ENCODE results near the gene PLOD3.

Gene PLOD3

GRCh38 chr7:101180130-101180755 lies 37.1 kb downstream of the PLOD3 start, which contains the start of gene NAT16:
Gene NAT16 (minus strand): TSS chr7:101180293. CDS start chr7:101174807, 5,486 bp downstream.
- DNase-seq = peak in 1 of 3 donors; percentile 36
- Histone ChIP-seq H3K27me3 (replicated peaks in 2 of 5; ENCODE audit: control insufficient read depth in 4 of 5, insufficient read depth in 5 of 5, low read length in 4 of 5) (peaks cover 22 to 82% (median 35%) of the 10 kb centered on the region in 5 experiments), H3K36me3 (ENCODE audit: control insufficient read depth in 4 of 4, insufficient read depth in 4 of 4, low read length in 3 of 4) (no peaks in the 10 kb centered on the region), H3K4me3 (ENCODE audit: control insufficient read depth in 1 of 7, extremely low read depth in 1 of 7, insufficient read depth in 4 of 7, low read depth in 2 of 7, low read length in 6 of 7) (peak within 1 kb of the TSS in 1 of 7 experiments; percentile 36), H3K9me3 (ENCODE audit: control extremely low read depth in 1 of 5, control insufficient read depth in 4 of 5, insufficient read depth in 2 of 5, low read depth in 1 of 5, low read length in 4 of 5) (no peaks in the 10 kb centered on the region), H3K27ac (ENCODE audit: insufficient read depth in 1 of 2, low read depth in 1 of 2, low read length in 2 of 2, poor library complexity in 1 of 2, severe bottlenecking in 2 of 2) (no peak within 1 kb of the TSS), H3K4me1 (ENCODE audit: control extremely low read depth in 1 of 4, control insufficient read depth in 4 of 4, insufficient read depth in 4 of 4, low read length in 3 of 4) (peaks cover 0 to 13% (median 4%) of the 10 kb centered on the region in 4 experiments)
- 3% methylated on average over 40 of the region's 56 CpGs for WGBS (ENCODE audit: insufficient coverage)
- ChIA-PET CTCF (interaction anchor here (2.1 kb wide), 1 partner anchor 12 kb away, joined by 7 read pairs; no protein-coding TSS in a partner anchor), POLR2A (no interaction called here)

GRCh38 chr7:101179713-101180112 lies 37.7 kb downstream of the PLOD3 start:
- no peaks in the 10 kb centered on the region for H3K36me3 ChIP-seq (ENCODE audit: control insufficient read depth in 4 of 4, insufficient read depth in 4 of 4, low read length in 3 of 4)
- DNase-seq = no peak
- peaks cover 21 to 85% (median 40%) of the 10 kb centered on the region in 5 experiments for H3K27me3 ChIP-seq (replicated peaks in 2 of 5; ENCODE audit: control insufficient read depth in 4 of 5, insufficient read depth in 5 of 5, low read length in 4 of 5)
- H3K4me3 ChIP-seq (ENCODE audit: control insufficient read depth in 1 of 7, extremely low read depth in 1 of 7, insufficient read depth in 4 of 7, low read depth in 2 of 7, low read length in 6 of 7) = peak overlapping the region in 1 of 7 experiments; percentile 36
- ChIA-PET POLR2A (no interaction called here), CTCF (interaction anchor here (2.1 kb wide), 1 partner anchor 13 kb away, joined by 7 read pairs; no protein-coding TSS in a partner anchor)
- 3% methylated on average over 25 of the region's 27 CpGs for WGBS (ENCODE audit: insufficient coverage)
- H3K9me3 ChIP-seq (ENCODE audit: control extremely low read depth in 1 of 5, control insufficient read depth in 4 of 5, insufficient read depth in 2 of 5, low read depth in 1 of 5, low read length in 4 of 5) = no peaks in the 10 kb centered on the region
- peaks cover 0 to 13% (median 4%) of the 10 kb centered on the region in 4 experiments for H3K4me1 ChIP-seq (ENCODE audit: control extremely low read depth in 1 of 4, control insufficient read depth in 4 of 4, insufficient read depth in 4 of 4, low read length in 3 of 4)
- H3K27ac ChIP-seq (ENCODE audit: insufficient read depth in 1 of 2, low read depth in 1 of 2, low read length in 2 of 2, poor library complexity in 1 of 2, severe bottlenecking in 2 of 2) = no peak overlapping the region

GRCh38 chr7:101179117-101179516 lies 38.3 kb downstream of the PLOD3 start:
- peak in 1 of 3 donors; percentile 38 for DNase-seq
- 3% methylated on average over 11 of the region's 20 CpGs for WGBS (ENCODE audit: insufficient coverage)
- H3K4me3 ChIP-seq (ENCODE audit: control insufficient read depth in 1 of 7, extremely low read depth in 1 of 7, insufficient read depth in 4 of 7, low read depth in 2 of 7, low read length in 6 of 7) = no peak overlapping the region
- H3K27me3 ChIP-seq (replicated peaks in 2 of 5; ENCODE audit: control insufficient read depth in 4 of 5, insufficient read depth in 5 of 5, low read length in 4 of 5) = peaks cover 21 to 85% (median 43%) of the 10 kb centered on the region in 5 experiments
- no peaks in the 10 kb centered on the region for H3K9me3 ChIP-seq (ENCODE audit: control extremely low read depth in 1 of 5, control insufficient read depth in 4 of 5, insufficient read depth in 2 of 5, low read depth in 1 of 5, low read length in 4 of 5)
- no peaks in the 10 kb centered on the region for H3K36me3 ChIP-seq (ENCODE audit: control insufficient read depth in 4 of 4, insufficient read depth in 4 of 4, low read length in 3 of 4)
- H3K4me1 ChIP-seq (ENCODE audit: control extremely low read depth in 1 of 4, control insufficient read depth in 4 of 4, insufficient read depth in 4 of 4, low read length in 3 of 4) = peaks cover 0 to 17% (median 7%) of the 10 kb centered on the region in 4 experiments
- ChIA-PET POLR2A (no interaction called here), CTCF (no interaction called here)
- no peak overlapping the region for H3K27ac ChIP-seq (ENCODE audit: insufficient read depth in 1 of 2, low read depth in 1 of 2, low read length in 2 of 2, poor library complexity in 1 of 2, severe bottlenecking in 2 of 2)

- Histone ChIP-seq H3K4me1 (ENCODE audit: control extremely low read depth in 1 of 4, control insufficient read depth in 4 of 4, insufficient read depth in 4 of 4, low read length in 3 of 4) (peaks cover 0 to 32% (median 18%) of the 10 kb centered on the region in 4 experiments), H3K27me3 (replicated peaks in 2 of 5; ENCODE audit: control insufficient read depth in 4 of 5, insufficient read depth in 5 of 5, low read length in 4 of 5) (peaks cover 20 to 98% (median 43%) of the 10 kb centered on the region in 5 experiments), H3K36me3 (ENCODE audit: control insufficient read depth in 4 of 4, insufficient read depth in 4 of 4, low read length in 3 of 4) (no peaks in the 10 kb centered on the region), H3K9me3 (ENCODE audit: control extremely low read depth in 1 of 5, control insufficient read depth in 4 of 5, insufficient read depth in 2 of 5, low read depth in 1 of 5, low read length in 4 of 5) (no peaks in the 10 kb centered on the region), H3K27ac (ENCODE audit: insufficient read depth in 1 of 2, low read depth in 1 of 2, low read length in 2 of 2, poor library complexity in 1 of 2, severe bottlenecking in 2 of 2) (no peak overlapping the region), H3K4me3 (ENCODE audit: control insufficient read depth in 1 of 7, extremely low read depth in 1 of 7, insufficient read depth in 4 of 7, low read depth in 2 of 7, low read length in 6 of 7) (no peak overlapping the region)
- DNase-seq = no peak
- ChIA-PET POLR2A (interaction anchor here (0.6 to 0.7 kb wide), 3 partner anchors 8 to 64 kb away, joined by 3 to 5 read pairs (median 3); no protein-coding TSS in a partner anchor), CTCF (interaction anchor here (0.6 to 2.3 kb wide), 3 partner anchors 15 to 86 kb away, joined by 3 to 8 read pairs (median 4); no protein-coding TSS in a partner anchor)
- 100% methylated on average over 2 of the region's 2 CpGs for WGBS (ENCODE audit: insufficient coverage)
Measured at GRCh38 chr7:101177644-101178043, 39.7 kb downstream of the PLOD3 start.

GRCh38 chr7:101175664-101176063 lies 41.7 kb downstream of the PLOD3 start:
- H3K27me3 ChIP-seq (replicated peaks in 2 of 5; ENCODE audit: control insufficient read depth in 4 of 5, insufficient read depth in 5 of 5, low read length in 4 of 5) = peaks cover 13 to 100% (median 51%) of the 10 kb centered on the region in 5 experiments
- no peak overlapping the region for H3K27ac ChIP-seq (ENCODE audit: insufficient read depth in 1 of 2, low read depth in 1 of 2, low read length in 2 of 2, poor library complexity in 1 of 2, severe bottlenecking in 2 of 2)
- CTCF ChIA-PET = interaction anchor here (1.2 to 2.9 kb wide), 4 partner anchors 14 to 107 kb away, joined by 3 to 16 read pairs (median 6); no protein-coding TSS in a partner anchor
- POLR2A ChIA-PET = no interaction called here
- no peaks in the 10 kb centered on the region for H3K9me3 ChIP-seq (ENCODE audit: control extremely low read depth in 1 of 5, control insufficient read depth in 4 of 5, insufficient read depth in 2 of 5, low read depth in 1 of 5, low read length in 4 of 5)
- WGBS (ENCODE audit: insufficient coverage) = 67% methylated on average over 1 of the region's 3 CpGs
- H3K36me3 ChIP-seq (ENCODE audit: control insufficient read depth in 4 of 4, insufficient read depth in 4 of 4, low read length in 3 of 4) = no peaks in the 10 kb centered on the region
- peaks cover 0 to 49% (median 30%) of the 10 kb centered on the region in 4 experiments for H3K4me1 ChIP-seq (ENCODE audit: control extremely low read depth in 1 of 4, control insufficient read depth in 4 of 4, insufficient read depth in 4 of 4, low read length in 3 of 4)
- no peak for DNase-seq
- no peak overlapping the region for H3K4me3 ChIP-seq (ENCODE audit: control insufficient read depth in 1 of 7, extremely low read depth in 1 of 7, insufficient read depth in 4 of 7, low read depth in 2 of 7, low read length in 6 of 7)

GRCh38 chr7:101174322-101174854 lies 43.0 kb downstream of the PLOD3 start:
- 7% methylated on average over 19 of the region's 28 CpGs for WGBS (ENCODE audit: insufficient coverage)
- Histone ChIP-seq H3K27me3 (replicated peaks in 2 of 5; ENCODE audit: control insufficient read depth in 4 of 5, insufficient read depth in 5 of 5, low read length in 4 of 5) (peaks cover 15 to 100% (median 57%) of the 10 kb centered on the region in 5 experiments), H3K4me1 (ENCODE audit: control extremely low read depth in 1 of 4, control insufficient read depth in 4 of 4, insufficient read depth in 4 of 4, low read length in 3 of 4) (peaks cover 0 to 43% (median 33%) of the 10 kb centered on the region in 4 experiments), H3K9me3 (ENCODE audit: control extremely low read depth in 1 of 5, control insufficient read depth in 4 of 5, insufficient read depth in 2 of 5, low read depth in 1 of 5, low read length in 4 of 5) (no peaks in the 10 kb centered on the region), H3K4me3 (ENCODE audit: control insufficient read depth in 1 of 7, extremely low read depth in 1 of 7, insufficient read depth in 4 of 7, low read depth in 2 of 7, low read length in 6 of 7) (no peak overlapping the region), H3K36me3 (ENCODE audit: control insufficient read depth in 4 of 4, insufficient read depth in 4 of 4, low read length in 3 of 4) (no peaks in the 10 kb centered on the region), H3K27ac (ENCODE audit: insufficient read depth in 1 of 2, low read depth in 1 of 2, low read length in 2 of 2, poor library complexity in 1 of 2, severe bottlenecking in 2 of 2) (no peak overlapping the region)
- DNase-seq = peak in 1 of 3 donors; percentile 40
- CTCF ChIA-PET = interaction anchor here (0.8 to 2.9 kb wide), 11 partner anchors 8 to 108 kb away, joined by 3 to 17 read pairs (median 3); no protein-coding TSS in a partner anchor
- POLR2A ChIA-PET = interaction anchor here (1.3 kb wide), 1 partner anchor 19 kb away, joined by 3 read pairs; no protein-coding TSS in a partner anchor

Measured in common myeloid progenitor, CD34-positive (primary cell).